ENCODE results near the gene TM9SF2. TPM values are rescaled to one million over a fixed set of nuclear protein-coding genes. Genes with fewer than 3 reads are reported as not detected.
"Not testable (repeated sequence)": the region's sequence is repeated elsewhere in the genome, so short reads cannot be mapped to it uniquely, and the experiment has no call there.

TM9SF2 gene
- total RNA-seq, 4 donors from 2014 or later: 19.8 to 189 (median 107) TPM

GRCh38 chr13:99481366-99481765 lies 19.9 kb upstream of the TM9SF2 start:
- Histone ChIP-seq H3K27me3 (no peaks in the 10 kb centered on the region), H3K36me3 (no peaks in the 10 kb centered on the region), H3K4me1 (no peaks in the 10 kb centered on the region), H3K4me3 (no peak overlapping the region), H3K27ac (no peak overlapping the region), H3K9me3 (no peaks in the 10 kb centered on the region)
- DNase-seq: no peak
- TF ChIP-seq POLR2A (IDR thresholded peaks at IDR 0.05): no peak
- no peak for TF ChIP-seq CTCF (IDR thresholded peaks at IDR 0.05)

DNA sequence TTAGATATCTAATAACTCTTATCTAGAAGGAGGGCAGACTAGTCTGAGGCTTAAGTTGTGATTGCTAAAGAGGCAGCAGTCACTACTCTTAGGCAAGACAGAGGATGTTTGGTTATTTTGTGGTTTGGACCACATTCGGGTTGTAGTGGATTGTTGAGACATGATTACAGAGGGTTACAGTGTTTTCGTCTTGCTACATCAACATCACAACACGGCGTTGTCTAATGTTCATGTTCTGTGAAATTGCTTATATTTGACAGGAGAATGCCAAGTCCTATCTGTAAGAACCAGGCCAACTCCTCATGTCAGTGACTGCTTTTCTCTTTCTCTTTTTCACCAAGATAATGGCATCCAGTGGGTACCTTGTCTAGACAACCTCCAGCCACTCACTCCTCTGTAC lies 16.8 kb upstream of the TM9SF2 start:
- Histone ChIP-seq H3K4me1 (no peaks in the 10 kb centered on the region), H3K27me3 (no peaks in the 10 kb centered on the region), H3K36me3 (no peaks in the 10 kb centered on the region), H3K27ac (peak overlapping the region in 1 of 4 donors; percentile 18), H3K9me3 (no peaks in the 10 kb centered on the region), H3K4me3 (no peak overlapping the region)
- TF ChIP-seq CTCF (IDR thresholded peaks at IDR 0.05) (no peak), POLR2A (IDR thresholded peaks at IDR 0.05) (no peak)
- DNase-seq: no peak

DNA sequence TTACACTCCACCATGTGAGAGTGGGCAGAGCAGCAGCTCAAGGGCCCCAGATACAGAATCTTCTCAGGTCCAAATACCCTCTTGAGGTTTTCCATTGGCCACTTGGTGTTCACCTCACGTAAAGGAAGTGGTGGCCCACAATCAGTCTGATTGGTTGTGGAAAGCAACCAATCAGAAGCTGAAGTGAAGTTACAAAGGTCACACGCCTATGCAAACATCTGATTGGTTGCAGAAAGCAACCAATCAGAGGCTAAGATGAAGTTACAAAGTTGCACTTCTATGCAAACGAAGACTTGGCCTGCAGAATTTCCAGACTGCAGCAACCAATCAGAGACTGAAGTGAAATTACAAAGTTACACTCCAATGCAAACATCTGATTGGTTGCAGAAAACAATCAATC lies 14.3 kb upstream of the TM9SF2 start:
- H3K4me1 ChIP-seq: no peaks in the 10 kb centered on the region
- DNase-seq: no peak
- TF ChIP-seq POLR2A (IDR thresholded peaks at IDR 0.05) (no peak), CTCF (IDR thresholded peaks at IDR 0.05) (no peak)

GRCh38 chr13:99489028-99489427 lies 12.2 kb upstream of the TM9SF2 start:
- no peaks in the 10 kb centered on the region for H3K9me3 ChIP-seq
- DNase-seq: no peak
- no peaks in the 10 kb centered on the region for H3K4me1 ChIP-seq
- no peaks in the 10 kb centered on the region for H3K36me3 ChIP-seq
- no peak for TF ChIP-seq CTCF (IDR thresholded peaks at IDR 0.05)
- no peak for TF ChIP-seq POLR2A (IDR thresholded peaks at IDR 0.05)
- H3K27ac ChIP-seq: no peak overlapping the region
- H3K27me3 ChIP-seq: no peaks in the 10 kb centered on the region
- no peak overlapping the region for H3K4me3 ChIP-seq

More for the DNA sequence above, 14.3 kb upstream of the TM9SF2 start:
- H3K9me3 ChIP-seq: no peaks in the 10 kb centered on the region
- H3K27ac ChIP-seq: no peak overlapping the region
- no peak overlapping the region for H3K4me3 ChIP-seq
- H3K27me3 ChIP-seq: no peaks in the 10 kb centered on the region
- no peaks in the 10 kb centered on the region for H3K36me3 ChIP-seq

GRCh38 chr13:99491750-99492149 lies 9.5 kb upstream of the TM9SF2 start:
- H3K9me3 ChIP-seq, H3K36me3 ChIP-seq, H3K27me3 ChIP-seq, H3K27ac ChIP-seq, H3K4me3 ChIP-seq, H3K4me1 ChIP-seq, DNase-seq: not testable (repeated sequence)

GRCh38 chr13:99495466-99496183 lies 5.6 kb upstream of the TM9SF2 start:
- no peak for DNase-seq
- no peaks in the 10 kb centered on the region for H3K27me3 ChIP-seq
- TF ChIP-seq CTCF (IDR thresholded peaks at IDR 0.05) (no peak), POLR2A (IDR thresholded peaks at IDR 0.05) (no peak)
- H3K36me3 ChIP-seq: no peaks in the 10 kb centered on the region
- H3K9me3 ChIP-seq: no peaks in the 10 kb centered on the region
- H3K4me3 ChIP-seq: peak overlapping the region; percentile 35 to 55 (median 44)
- peaks cover 0 to 23% (median 6%) of the 10 kb centered on the region in 4 donors for H3K4me1 ChIP-seq
- H3K27ac ChIP-seq: peak overlapping the region; percentile 79 to 87 (median 84)

All from Peyer's patch (tissue), 4 donors.